Loucy (cell line): ENCODE measurements around the gene BICD2.

ENCODE experiments used
- CTCF ChIP-seq: fragments of 200-600 bp; sonication (generic); conservative IDR thresholded peaks from 2 replicates; pipeline ENCODE4 v1.5.1; 2014; ENCODE audit warnings: mild to moderate bottlenecking, antibody characterized with exemption, low read length
- EZH2phosphoT487 ChIP-seq: fragments of 200-600 bp; IDR thresholded peaks from 2 replicates; pipeline ENCODE4 v1.6.1; 2018; ENCODE audit warnings: antibody characterized with exemption, mild to moderate bottlenecking, moderate library complexity, borderline replicate concordance

GRCh38 chr9:92715488-92716231 lies 49.0 kb downstream of the BICD2 start:
- TF ChIP-seq CTCF (no peak), EZH2phosphoT487 (no peak)
